ENCODE results near the gene MAN1C1.
"Not testable (repeated sequence)": the region's sequence is repeated elsewhere in the genome, so short reads cannot be mapped to it uniquely, and the experiment has no call there.

MAN1C1 gene

GRCh38 chr1:25590096-25590824 lies 26.3 kb upstream of the MAN1C1 start:
- Histone ChIP-seq H3K79me2 (ENCODE audit: insufficient read depth, low read depth) (no peaks in the 10 kb centered on the region), H4K20me1 (ENCODE audit: insufficient read depth) (no peaks in the 10 kb centered on the region), H3K27ac (no peak overlapping the region), H3K27me3 (ENCODE audit: insufficient read depth, low read depth) (no peaks in the 10 kb centered on the region), H2AFZ (ENCODE audit: low read depth) (no peak overlapping the region), H3K4me3 (IDR thresholded peaks at IDR 0.05; ENCODE audit: insufficient read depth, low read depth, low read length) (no peak overlapping the region), H3K36me3 (ENCODE audit: insufficient read depth) (no peaks in the 10 kb centered on the region), H3K9ac (no peak overlapping the region), H3K4me1 (ENCODE audit: low read depth, poor library complexity, severe bottlenecking) (no peaks in the 10 kb centered on the region), H3K4me2 (no peak overlapping the region)
- TF ChIP-seq CTCF (conservative IDR thresholded peaks at IDR 0.05; ENCODE audit: low read depth, low read length): no peak

- no peaks in the 10 kb centered on the region for H3K4me1 ChIP-seq (ENCODE audit: low read depth, poor library complexity, severe bottlenecking)
- no peak overlapping the region for H2AFZ ChIP-seq (ENCODE audit: low read depth)
- no peaks in the 10 kb centered on the region for H3K27me3 ChIP-seq (ENCODE audit: insufficient read depth, low read depth)
- H3K4me2 ChIP-seq: no peak overlapping the region
- H3K27ac ChIP-seq: no peak overlapping the region
- H3K9ac ChIP-seq: no peak overlapping the region
- no peaks in the 10 kb centered on the region for H3K79me2 ChIP-seq (ENCODE audit: insufficient read depth, low read depth)
- TF ChIP-seq CTCF (conservative IDR thresholded peaks at IDR 0.05; ENCODE audit: low read depth, low read length): no peak
- no peaks in the 10 kb centered on the region for H3K36me3 ChIP-seq (ENCODE audit: insufficient read depth)
- no peaks in the 10 kb centered on the region for H4K20me1 ChIP-seq (ENCODE audit: insufficient read depth)
- no peak overlapping the region for H3K4me3 ChIP-seq (IDR thresholded peaks at IDR 0.05; ENCODE audit: insufficient read depth, low read depth, low read length)
These were observed 22.7 kb upstream of the MAN1C1 start for GRCh38 chr1:25593861-25594260.

- no peak overlapping the region for H3K9ac ChIP-seq
- H3K27me3 ChIP-seq (ENCODE audit: insufficient read depth, low read depth): no peaks in the 10 kb centered on the region
- H3K4me2 ChIP-seq: no peak overlapping the region
- H3K36me3 ChIP-seq (ENCODE audit: insufficient read depth): no peaks in the 10 kb centered on the region
- H3K27ac ChIP-seq: no peak overlapping the region
- H4K20me1 ChIP-seq (ENCODE audit: insufficient read depth): no peaks in the 10 kb centered on the region
- no peaks in the 10 kb centered on the region for H3K79me2 ChIP-seq (ENCODE audit: insufficient read depth, low read depth)
- H3K4me3 ChIP-seq (IDR thresholded peaks at IDR 0.05; ENCODE audit: insufficient read depth, low read depth, low read length): no peak overlapping the region
- no peak overlapping the region for H2AFZ ChIP-seq (ENCODE audit: low read depth)
- no peaks in the 10 kb centered on the region for H3K4me1 ChIP-seq (ENCODE audit: low read depth, poor library complexity, severe bottlenecking)
- no peak for TF ChIP-seq CTCF (conservative IDR thresholded peaks at IDR 0.05; ENCODE audit: low read depth, low read length)
These were observed 21.6 kb upstream of the MAN1C1 start for GRCh38 chr1:25594971-25595370.

GRCh38 chr1:25596641-25597040 lies 19.9 kb upstream of the MAN1C1 start:
- not testable (repeated sequence) for H3K79me2 ChIP-seq (ENCODE audit: insufficient read depth, low read depth); H2AFZ ChIP-seq (ENCODE audit: low read depth); H3K9ac ChIP-seq; H3K36me3 ChIP-seq (ENCODE audit: insufficient read depth); H3K4me3 ChIP-seq (IDR thresholded peaks at IDR 0.05; ENCODE audit: insufficient read depth, low read depth, low read length); H3K4me1 ChIP-seq (ENCODE audit: low read depth, poor library complexity, severe bottlenecking); H3K27ac ChIP-seq; H4K20me1 ChIP-seq (ENCODE audit: insufficient read depth); H3K4me2 ChIP-seq; H3K27me3 ChIP-seq (ENCODE audit: insufficient read depth, low read depth)

- Histone ChIP-seq H2AFZ (ENCODE audit: low read depth) (no peak overlapping the region), H3K4me3 (IDR thresholded peaks at IDR 0.05; ENCODE audit: insufficient read depth, low read depth, low read length) (no peak overlapping the region), H3K36me3 (ENCODE audit: insufficient read depth) (no peaks in the 10 kb centered on the region), H3K27ac (no peak overlapping the region), H3K27me3 (ENCODE audit: insufficient read depth, low read depth) (no peaks in the 10 kb centered on the region), H3K4me2 (no peak overlapping the region), H3K4me1 (ENCODE audit: low read depth, poor library complexity, severe bottlenecking) (no peaks in the 10 kb centered on the region), H3K9ac (no peak overlapping the region), H3K79me2 (ENCODE audit: insufficient read depth, low read depth) (no peaks in the 10 kb centered on the region), H4K20me1 (ENCODE audit: insufficient read depth) (no peaks in the 10 kb centered on the region)
- no peak for TF ChIP-seq CTCF (conservative IDR thresholded peaks at IDR 0.05; ENCODE audit: low read depth, low read length)
These were observed 17.7 kb upstream of the MAN1C1 start for GRCh38 chr1:25598879-25599278.
